ENCODE results near the gene CYP4F22.

The CYP4F22 gene

DNA sequence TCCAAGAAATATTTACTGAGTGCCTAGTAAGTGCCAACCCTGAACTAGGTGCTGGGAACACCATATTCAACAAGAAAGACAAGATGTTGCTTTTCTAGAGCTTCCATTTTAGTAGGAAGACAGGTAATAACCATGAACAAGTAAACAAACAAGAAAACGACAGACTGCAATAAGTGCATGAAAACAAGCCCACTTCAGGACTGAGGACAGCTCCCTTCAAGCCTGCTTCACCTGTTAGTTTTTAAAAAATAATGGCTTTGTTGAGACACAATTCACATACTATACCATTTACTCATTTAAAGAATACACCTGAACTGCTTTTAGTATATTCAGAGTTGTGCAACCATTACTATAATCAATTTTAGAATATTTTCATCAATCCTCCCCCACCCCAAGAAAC lies 30.4 kb downstream of the CYP4F22 start:
- DNase-seq = peak; percentile 56

DNA sequence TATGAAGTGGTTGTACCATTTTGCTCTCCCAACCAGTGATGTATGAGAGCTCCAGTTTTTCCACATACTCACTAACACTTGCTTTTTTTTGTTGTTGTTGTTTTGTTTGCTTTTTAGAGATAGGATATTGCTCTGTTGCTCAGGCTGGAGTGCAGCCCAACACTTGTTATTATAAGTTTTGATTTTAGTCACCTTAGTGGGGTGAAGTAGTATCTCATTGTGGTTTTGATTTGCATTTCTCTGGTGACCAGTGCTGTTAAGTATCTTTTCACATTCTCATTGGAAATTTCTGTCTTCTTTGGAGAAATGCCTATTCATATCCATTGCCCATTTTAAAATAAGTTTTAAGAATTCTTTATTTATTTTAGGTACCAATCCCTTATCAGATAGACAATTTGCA lies 31.3 kb downstream of the CYP4F22 start:
- DNase-seq = no peak

DNA sequence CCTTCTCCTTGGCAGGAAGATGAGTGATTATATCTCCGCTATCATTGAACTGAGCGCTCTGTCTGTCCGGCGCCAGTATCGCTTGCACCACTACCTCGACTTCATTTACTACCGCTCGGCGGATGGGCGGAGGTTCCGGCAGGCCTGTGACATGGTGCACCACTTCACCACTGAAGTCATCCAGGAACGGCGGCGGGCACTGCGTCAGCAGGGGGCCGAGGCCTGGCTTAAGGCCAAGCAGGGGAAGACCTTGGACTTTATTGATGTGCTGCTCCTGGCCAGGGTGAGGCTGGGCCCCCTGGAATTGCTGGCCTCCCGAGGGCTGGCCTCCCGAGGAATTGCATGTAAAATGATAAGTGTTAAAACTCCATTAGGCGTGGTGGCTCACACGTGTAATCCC lies 32.1 kb downstream of the CYP4F22 start:
- DNase-seq = no peak

DNA sequence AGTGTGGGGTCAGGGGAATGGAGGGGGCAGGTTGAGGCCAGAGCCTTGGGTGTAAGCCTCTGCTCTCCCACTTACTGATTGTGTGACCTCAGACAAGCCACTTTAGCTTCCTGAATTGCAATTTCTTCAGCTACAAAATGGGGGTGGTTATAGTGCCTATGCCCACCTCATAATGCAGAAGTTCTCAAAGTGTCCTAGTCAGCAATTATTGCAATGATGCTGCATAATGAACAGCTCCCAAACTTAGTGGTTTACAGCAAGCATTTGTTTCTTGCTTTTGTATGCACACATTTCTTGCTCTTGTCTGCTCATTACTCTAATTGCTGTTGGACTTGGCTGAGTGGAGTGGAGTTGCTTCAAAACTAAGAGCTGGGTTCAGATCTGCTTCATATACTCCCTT lies 36.0 kb downstream of the CYP4F22 start:
- no peak for DNase-seq

DNA sequence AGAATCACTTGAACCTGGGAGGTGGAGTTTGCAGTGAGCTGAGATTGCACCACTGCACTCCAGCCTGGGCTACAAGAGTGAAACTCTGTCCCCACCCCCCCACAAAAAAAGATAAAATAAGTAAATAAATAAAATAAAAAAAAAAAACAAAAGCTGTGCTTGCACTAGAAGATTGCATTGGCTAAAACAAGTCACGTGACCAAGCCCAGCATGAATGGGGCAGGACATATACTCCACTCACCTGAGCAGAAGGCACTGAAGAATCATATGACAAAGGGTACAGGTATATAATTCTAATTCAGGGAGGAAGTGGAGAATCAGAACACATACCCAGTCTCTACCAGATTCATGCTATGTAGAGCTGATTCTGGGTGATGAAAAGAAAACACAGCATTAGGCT lies 36.6 kb downstream of the CYP4F22 start:
- DNase-seq = no peak

DNA sequence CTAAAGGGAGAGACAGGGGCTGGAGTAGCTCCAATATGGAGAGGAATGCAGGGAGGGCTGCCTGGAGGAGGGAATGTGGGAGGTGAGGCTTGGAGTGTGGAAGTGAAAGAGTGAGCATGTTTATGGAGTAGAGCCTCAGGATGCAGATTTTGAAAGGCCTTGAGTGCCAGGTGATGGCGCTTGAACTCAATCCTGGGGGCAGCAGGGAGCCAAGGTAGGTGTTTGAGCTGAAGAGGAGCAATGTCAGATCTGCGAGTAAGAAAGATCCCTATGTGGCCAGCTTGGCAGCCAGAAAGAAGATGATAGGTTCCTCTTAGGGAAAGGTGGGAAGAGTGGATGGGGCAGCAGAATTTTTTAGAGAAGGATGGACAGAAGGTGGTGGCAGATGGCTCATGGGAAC lies 40.3 kb downstream of the CYP4F22 start:
- DNase-seq = no peak

DNA sequence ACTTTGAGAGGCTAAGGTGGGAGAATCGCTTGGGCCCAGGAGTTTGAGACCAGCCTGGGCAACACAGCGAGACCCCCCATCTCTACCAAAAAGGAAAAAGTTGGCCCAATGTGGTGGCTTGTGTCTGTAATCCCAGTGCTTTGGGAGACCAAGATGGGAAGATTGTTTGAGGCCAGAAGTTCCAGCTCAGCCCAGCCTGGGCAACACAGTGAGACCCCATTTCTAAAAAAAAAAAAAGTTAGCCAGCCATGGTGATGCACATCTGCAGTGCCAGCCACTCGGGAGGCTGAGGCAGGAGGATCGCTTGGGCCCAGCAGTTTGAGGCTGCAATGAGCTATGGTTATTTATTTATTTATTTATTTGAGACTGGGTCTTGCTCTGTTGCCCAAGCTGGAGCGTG lies 41.3 kb downstream of the CYP4F22 start:
- no peak for DNase-seq

DNA sequence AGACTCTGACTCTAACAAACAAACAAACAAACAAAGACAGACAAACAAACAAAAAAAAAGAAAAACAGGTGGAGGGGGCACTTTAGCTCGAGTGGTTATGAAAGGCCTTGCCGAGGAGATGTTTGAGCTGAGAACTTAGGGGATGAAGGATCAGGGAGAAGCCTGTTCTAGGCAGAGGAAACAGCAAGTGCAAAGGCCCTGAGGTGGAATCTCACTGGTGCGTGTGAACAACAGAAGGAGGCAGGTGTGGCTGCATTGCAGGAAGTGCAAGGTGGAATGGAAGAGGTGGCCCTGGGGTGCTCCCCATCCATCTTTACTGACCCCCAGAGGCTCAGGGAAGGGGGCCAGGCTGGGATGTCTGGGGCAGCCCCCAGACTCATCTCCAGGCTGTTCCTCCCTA lies 41.9 kb downstream of the CYP4F22 start:
- no peak for DNase-seq

DNA sequence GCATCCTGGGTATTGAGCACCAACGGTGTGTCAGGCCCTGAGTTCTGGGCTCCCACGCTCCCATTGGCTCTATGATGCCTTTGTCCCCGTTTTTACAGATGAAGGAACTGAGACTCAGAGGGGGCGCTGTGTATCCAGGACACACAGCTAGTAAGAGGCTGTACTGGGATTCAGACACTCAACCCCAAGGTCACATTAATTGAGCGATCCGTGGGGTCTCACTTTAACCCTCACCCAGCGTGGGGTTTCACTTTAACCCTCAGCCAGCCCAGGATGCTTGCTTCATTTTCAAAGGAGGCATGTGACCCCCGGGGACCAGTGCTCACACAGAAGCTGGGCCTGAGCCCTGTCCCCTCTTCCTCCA lies 42.6 kb downstream of the CYP4F22 start:
- DNase-seq = peak; percentile 42

DNA sequence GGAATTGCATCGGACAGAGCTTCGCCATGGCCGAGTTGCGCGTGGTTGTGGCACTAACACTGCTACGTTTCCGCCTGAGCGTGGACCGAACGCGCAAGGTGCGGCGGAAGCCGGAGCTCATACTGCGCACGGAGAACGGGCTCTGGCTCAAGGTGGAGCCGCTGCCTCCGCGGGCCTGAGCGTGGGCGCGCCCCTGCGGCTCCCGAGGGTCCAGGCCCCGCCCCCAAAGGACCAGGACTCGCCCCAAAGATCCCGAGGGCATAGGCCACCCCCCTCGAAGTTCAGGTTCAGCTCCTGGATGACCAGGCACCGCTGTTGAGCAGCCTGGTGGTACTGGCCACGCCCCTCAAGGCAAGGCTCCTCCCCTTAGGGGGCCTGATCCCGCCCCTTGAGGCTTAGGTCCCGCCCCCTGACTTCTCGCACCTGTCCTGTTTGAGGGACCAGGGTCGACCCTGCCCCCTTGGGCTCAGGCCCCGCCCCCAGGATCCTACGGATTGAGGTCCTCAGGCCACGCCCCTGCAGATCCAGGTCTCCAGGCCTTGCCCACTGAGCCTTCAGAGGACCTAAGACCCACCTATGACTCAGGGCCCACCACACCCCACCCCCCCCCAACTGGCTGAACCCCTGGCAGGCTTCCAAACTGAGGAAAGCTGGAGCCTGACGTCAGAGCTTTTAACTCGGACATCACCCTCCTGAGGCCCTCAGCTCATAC lies 43.1 kb downstream of the CYP4F22 start:
- DNase-seq = peak; percentile 55

DNA sequence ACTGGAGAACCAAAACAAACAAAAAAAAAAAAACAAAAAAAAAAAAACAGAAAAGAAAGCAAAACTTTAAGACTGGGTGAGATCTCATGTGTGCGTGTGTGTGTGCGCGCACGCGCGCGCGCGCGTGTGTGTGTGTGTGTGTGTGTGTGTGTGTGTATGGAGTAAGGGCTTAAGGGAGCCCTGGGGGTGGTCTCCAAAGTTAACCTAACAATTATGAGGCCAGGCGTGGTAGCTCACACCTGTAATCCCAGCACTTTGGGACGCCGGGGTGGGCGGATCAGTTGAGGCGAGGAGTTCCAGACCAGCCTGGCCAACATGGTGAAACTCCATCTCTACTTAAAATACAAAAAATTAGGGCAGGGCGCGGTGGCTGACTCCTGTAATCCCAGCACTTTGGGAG lies 46.7 kb downstream of the CYP4F22 start:
- DNase-seq = no peak

DNA sequence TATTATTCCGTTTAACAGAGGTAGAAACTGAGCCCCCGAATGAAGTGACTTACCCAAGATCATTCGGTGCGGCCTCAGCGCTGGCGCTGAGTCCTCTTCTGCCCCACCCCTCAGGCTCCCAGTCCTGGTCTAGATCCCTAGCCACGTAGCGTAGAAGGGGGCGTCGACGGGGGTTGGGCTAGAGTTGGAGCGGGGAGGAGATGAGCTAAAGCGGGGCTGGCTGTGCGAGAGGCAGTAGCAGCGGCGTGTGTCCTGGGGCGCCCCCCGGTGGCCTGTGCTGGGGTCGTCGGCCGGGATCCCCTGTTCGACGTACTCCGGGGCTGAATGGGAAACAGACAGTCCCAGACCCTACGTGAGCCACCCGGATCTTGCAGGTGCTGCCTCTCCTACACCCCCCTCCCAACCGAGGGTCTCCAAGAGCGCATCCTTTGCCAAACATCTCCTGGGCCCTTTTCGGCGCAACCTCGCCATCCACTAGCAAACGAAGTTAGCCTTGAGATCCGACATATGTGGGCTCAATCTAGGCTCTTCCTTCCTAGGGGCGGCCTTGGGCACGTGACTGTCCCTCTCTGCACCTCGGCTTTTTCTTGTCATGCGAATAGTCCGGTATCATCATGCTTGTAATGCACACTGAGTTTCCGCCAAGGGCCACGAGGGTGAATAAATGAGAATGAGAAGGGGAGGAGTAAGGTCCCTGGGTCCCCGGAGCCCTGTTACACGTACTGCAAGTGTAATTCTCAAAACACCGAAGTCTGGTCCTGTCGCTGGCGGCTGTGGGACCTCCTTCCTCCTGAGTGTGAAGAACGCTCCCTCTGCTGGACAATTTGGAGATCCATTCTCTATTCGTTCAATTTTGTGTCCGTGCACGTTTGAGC lies 47.7 kb downstream of the CYP4F22 start:
- peak; percentile 97 for DNase-seq

DNA sequence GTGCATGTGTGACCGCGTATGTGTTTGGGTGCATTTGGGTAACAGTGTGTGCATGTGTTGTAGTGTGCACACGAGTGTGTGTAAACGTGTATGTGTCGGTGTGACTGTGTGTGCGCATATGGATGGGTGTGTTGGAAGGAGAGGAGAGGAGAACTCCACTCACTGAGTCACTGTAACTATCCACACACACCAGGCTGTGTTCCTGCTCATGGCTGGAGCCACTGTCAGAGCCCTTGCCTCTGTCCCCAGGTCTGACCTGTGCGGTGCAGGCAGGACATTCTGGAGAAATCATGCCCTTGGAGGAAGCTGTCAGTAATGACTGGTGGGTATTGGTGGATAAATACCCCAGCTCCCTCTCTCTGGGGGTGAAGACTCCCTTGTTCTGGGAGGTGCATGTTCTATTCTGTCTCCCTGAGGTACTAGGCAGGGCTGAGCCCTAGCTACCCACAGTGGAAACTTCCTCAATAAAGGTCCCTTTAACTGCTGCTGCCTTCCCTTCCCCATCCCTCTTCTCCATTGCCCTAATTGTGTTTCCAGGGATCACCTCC lies 48.4 kb downstream of the CYP4F22 start:
- no peak for DNase-seq

DNA sequence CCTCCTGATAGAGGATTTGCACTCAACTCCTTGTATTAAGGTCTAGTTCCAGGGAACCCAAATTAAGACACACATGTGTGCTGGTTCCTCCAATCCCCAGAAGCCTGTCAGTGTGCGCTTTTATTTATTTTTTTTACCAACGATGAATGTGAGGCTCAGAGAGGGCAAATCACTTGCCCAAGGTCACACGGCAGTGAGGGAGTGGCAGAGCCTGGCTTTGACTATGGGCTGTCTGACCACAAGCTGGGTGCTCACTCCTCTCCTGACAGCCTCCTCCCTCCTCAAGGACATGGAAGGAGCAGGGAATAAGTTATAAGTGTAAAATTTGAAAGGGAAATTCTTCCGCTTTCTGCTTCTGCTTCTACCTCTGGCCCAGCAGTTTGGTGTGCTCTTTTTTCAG lies 48.9 kb downstream of the CYP4F22 start:
- DNase-seq = no peak

DNA sequence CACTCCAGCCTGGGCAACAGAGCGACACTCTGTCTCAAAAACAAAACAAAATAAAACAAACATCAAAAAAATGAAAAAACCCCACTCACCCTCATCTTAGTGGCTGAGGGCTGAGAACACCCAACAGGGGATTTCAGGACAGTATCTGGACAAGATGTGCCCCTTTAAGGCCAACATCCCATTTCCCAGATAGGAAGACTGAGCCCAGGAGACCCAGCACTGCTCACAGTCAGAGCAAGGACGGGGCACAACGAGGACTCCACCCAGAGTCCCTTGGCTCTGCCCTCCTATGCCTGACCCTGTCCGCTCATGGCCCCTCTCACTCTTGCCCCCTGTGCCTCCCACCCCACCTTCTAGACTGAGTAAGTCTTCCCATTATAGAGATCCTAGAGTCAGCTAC lies 53.8 kb downstream of the CYP4F22 start:
- DNase-seq = no peak

DNA sequence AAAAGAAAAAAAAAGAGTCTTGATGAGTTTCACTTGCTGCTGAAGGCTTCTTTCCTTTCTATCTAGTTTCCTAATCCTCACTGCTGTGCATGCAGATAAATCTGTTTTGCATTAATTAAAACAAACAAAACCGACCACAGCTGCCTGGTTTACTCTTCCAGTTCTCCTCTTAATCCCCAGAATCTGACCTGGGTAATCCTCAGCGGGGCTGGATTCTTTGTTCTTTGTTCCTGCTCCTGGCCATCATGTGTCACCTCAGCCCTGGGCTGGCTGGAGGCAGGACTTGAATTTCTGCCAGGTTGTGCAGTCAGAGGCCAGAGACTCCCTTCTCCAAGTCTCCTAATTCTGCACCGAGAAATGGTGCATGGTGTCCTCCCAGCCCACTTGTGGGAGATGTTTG lies 54.5 kb downstream of the CYP4F22 start:
- no peak for DNase-seq

DNA sequence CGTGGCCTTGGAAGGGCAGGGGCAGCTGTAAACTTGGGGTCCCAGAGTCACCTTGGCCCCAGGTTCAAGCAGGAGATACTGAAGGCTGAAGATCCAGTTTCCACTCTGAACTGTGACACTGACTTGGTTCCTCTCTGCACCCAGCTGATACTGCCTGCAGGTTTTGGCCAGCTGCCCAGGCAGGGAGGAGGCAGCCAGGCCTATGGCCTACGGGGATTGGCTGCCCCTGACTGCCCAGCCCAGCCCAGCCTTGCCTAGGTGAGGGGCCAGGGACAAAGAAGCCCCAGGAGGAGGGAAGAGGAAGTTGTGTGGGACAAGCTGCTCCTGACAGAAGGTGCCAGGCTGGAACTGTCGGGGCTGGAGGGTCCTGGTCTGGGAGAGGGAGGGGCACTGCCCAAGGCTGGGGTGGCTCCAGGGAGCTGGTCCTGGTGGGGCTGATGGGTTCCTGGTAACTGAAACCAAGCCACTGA lies 55.0 kb downstream of the CYP4F22 start:
- DNase-seq = peak; percentile 85

DNA sequence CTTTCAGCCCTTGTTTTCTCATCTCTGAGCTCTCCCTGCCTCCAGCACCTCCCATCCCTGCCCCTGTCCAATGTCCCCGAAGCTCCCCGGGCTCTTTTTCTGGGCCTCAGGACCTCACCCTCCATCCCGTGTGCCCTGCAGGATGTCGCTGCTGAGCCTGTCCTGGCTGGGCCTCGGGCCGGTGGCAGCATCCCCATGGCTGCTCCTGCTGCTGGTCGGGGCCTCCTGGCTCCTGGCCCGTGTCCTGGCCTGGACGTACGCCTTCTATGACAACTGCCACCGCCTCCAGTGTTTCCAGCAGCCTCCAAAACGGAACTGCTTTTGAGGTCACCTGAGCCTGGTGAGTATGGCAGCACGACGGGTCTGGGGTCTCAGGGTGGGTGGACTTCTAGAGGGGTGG lies 55.6 kb downstream of the CYP4F22 start:
- no peak for DNase-seq

DNA sequence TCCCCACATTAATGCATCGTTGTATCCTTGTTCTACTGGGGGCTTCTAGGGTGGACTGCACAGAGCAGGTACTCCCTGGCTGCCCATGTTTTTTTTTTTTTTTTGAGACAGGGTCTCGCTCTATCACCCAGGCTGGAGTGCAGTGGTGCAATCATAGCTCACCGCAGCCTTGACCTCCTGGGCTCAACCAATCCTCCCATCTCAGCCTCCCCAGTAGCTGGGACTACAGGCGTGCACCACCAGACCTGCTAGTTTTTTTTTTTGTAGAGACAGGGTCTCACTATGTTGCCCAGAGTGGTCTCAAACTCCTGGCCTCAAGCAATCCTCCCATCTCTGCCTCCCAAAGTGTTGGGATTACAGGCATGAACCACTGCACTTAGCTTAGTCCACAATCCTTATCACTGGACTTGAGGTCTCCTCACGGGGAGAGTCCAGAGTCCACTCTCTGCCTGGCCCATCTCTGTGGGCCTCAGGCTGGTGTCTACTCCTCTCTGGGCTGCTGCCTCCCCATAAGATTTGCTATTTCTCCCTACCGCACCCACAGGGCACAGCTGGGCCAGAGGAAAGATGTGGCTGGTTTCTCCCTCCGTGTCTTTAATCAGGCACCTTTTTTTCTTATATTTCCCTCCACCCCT lies 56.3 kb downstream of the CYP4F22 start:
- DNase-seq = no peak

DNA sequence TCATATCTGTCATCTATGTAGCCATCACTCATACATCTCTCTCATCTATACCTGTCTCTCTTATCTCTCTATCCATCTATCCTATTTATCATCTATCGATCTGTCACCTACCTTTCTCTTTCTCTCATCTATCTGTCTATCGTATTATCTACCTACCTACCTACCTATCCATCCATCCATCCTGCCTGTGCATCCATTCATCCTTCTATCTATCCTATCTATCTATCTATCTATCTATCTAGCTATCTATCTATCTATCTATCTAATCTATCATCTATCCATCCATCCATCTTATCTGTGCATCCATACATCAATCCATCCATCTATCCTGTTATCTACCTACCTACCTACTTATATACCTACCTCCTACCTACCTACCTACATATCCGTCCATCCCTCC lies 62.1 kb downstream of the CYP4F22 start:
- no peak for DNase-seq

DNA sequence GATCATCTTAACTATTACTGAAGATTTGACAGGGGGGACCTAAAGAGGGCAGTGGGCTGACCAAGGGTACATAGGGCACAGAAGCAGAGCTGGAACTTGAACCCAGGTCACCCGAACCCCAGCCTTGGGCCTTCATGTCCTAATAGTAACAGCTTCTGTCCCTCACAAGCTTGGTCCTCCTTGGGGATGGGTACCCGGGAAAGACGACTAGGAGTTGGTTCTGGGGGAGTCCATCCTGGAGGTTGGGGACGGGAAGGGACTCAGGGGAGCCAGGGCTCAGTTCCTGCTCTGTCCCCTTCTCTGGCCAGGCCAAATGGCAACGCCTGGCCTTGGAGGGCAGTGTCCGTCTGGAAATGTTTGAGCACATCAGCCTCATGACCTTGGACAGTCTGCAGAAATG lies 67.1 kb downstream of the CYP4F22 start:
- no peak for DNase-seq

DNA sequence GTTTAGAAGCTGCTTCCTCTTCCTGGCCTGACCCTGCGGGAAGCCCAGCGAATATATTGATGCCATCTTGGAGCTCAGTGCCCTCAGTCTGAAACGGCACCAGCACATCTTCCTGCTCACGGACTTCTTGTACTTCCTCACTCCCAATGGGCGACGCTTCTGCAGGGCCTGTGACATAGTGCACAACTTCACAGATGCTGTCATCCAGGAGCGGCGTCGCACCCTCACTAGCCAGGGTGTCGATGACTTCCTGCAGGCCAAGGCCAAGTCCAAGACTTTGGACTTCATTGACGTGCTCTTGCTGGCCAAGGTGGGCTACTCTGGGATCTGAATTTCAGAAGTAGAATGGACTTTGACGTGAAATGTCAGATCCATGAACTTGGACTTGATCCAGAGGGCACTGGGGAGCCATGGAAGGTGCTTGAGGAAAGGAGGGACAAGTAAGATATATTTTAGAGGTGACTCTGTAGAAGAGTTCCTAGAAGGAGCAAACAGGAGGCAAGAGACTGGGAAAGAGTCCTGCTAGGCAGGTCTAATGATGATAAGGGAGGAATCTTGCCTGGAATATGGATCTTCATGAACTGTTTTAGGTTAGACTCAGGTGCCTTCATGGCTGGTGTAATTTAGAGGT lies 68.3 kb downstream of the CYP4F22 start:
- no peak for DNase-seq

DNA sequence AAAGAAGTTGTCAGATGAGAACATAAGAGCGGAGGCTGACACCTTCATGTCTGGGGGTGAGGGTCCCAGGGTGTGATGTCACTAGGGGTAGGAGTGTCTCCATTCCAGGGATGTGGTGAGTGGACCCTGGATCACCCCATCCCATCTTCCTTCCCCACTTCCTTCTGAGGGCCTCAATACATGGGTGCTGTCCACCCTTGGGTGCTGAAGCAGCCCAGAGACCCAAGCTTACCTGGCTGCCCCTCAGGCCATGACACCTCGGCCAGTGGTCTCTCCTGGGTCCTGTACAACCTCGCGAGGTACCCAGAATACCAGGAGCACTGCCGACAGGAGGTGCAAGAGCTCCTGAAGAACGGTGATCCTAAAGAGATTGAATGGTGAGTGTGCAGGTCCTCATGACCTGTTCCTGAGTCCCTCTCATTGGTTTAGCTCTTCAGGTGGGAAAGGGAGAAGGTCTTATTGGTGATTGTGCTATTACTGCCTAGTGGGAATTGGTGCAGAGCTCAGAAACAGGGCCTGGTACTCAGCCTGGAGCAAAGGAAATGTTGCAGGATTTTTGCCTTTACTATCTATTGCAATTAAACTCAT lies 69.0 kb downstream of the CYP4F22 start:
- no peak for DNase-seq
